Islet of Langerhans (tissue), 1 donor: Measurements from ENCODE around the gene CTDNEP1.

Experiments used
- FAIRE-seq: peaks from one replicate; lab custom pipeline; 2011; peaks lifted over from hg19 to GRCh38; lab: Jason Lieb, UNC

CTDNEP1 gene

GRCh38 chr17:7226721-7227710, 24.5 kb downstream of the CTDNEP1 start:
- no peak for FAIRE-seq

GRCh38 chr17:7225711-7226331, 25.7 kb downstream of the CTDNEP1 start:
- no peak for FAIRE-seq

- FAIRE-seq, result no peak
Measured at GRCh38 chr17:7224661-7225111, 26.8 kb downstream of the CTDNEP1 start.

- no peak for FAIRE-seq
Measured at GRCh38 chr17:7224110-7224509, 27.4 kb downstream of the CTDNEP1 start.

- FAIRE-seq, result no peak
Measured at GRCh38 chr17:7223375-7223774, 28.2 kb downstream of the CTDNEP1 start.

- FAIRE-seq, result no peak
Measured at GRCh38 chr17:7222972-7223292, 28.6 kb downstream of the CTDNEP1 start.

GRCh38 chr17:7222093-7222971, 29.2 kb downstream of the CTDNEP1 start:
- FAIRE-seq, result no peak

GRCh38 chr17:7221278-7222092, 30.0 kb downstream of the CTDNEP1 start:
- FAIRE-seq, result no peak

- FAIRE-seq, result no peak
Measured at GRCh38 chr17:7220593-7221277, 30.8 kb downstream of the CTDNEP1 start.

GRCh38 chr17:7219812-7220592, 31.5 kb downstream of the CTDNEP1 start, which contains the start of the genes ACADVL and DLG4:
Gene ACADVL (plus strand): TSS chr17:7219938. CDS start chr17:7219985, 47 bp downstream.
Gene DLG4 (minus strand): TSS chr17:7219836.
- no peak for FAIRE-seq

- FAIRE-seq, result no peak
Measured at GRCh38 chr17:7219229-7219811, 32.2 kb downstream of the CTDNEP1 start.

GRCh38 chr17:7218758-7219157, 32.8 kb downstream of the CTDNEP1 start:
- FAIRE-seq, result no peak

- no peak for FAIRE-seq
Measured at GRCh38 chr17:7218166-7218565, 33.4 kb downstream of the CTDNEP1 start.

- no peak for FAIRE-seq
Measured at GRCh38 chr17:7217113-7217987, 34.2 kb downstream of the CTDNEP1 start.

GRCh38 chr17:7216242-7217112, 35.1 kb downstream of the CTDNEP1 start:
- no peak for FAIRE-seq

GRCh38 chr17:7215652-7216180, 35.8 kb downstream of the CTDNEP1 start:
- no peak for FAIRE-seq

GRCh38 chr17:7215136-7215638, 36.3 kb downstream of the CTDNEP1 start:
- FAIRE-seq, result peak; percentile 64
